Endothelial cell of umbilical vein (primary cell): ENCODE results near the gene HOXB6.

Experiments used
- CTCF ChIP-seq, 2 donors: IDR thresholded peaks; 1 replicate in 1 of 2; 2 replicates in 1 of 2; pipeline ENCODE4 v1.5.1; 2011; ENCODE audit warnings: low read length in 2 of 2, mild to moderate bottlenecking in 2 of 2, moderate library complexity in 2 of 2, control low read depth in 1 of 2, inconsistent platforms in 1 of 2, low read depth in 1 of 2; ENCODE audit not compliant: insufficient read depth in 1 of 2; ENCODE audit errors: extremely low read depth in 1 of 2
- EZH2 ChIP-seq: IDR thresholded peaks from 2 replicates; pipeline ENCODE4 v1.6.1; 2012; ENCODE audit warnings: borderline replicate concordance, low read depth, mild to moderate bottlenecking, moderate library complexity, low read length, inconsistent platforms; ENCODE audit not compliant: severe bottlenecking
- FOS ChIP-seq: IDR thresholded peaks from 2 replicates; pipeline ENCODE4 v1.6.1; 2011; ENCODE audit warnings: mild to moderate bottlenecking, low read length, moderate library complexity, borderline replicate concordance; ENCODE audit not compliant: insufficient read depth
- MYC ChIP-seq: IDR thresholded peaks from one replicate; pipeline ENCODE4 v1.6.1; 2011; ENCODE audit warnings: mild to moderate bottlenecking, low read depth, low read length
- POLR2A ChIP-seq: IDR thresholded peaks from 2 replicates; pipeline ENCODE4 v1.6.1; 2012; ENCODE audit warnings: low read depth, mild to moderate bottlenecking, control low read depth, low read length
- POLR2AphosphoS5 ChIP-seq: IDR thresholded peaks from 2 replicates; pipeline ENCODE4 v1.6.1; 2012; ENCODE audit warnings: low read depth, mild to moderate bottlenecking, control low read depth, low read length, moderate library complexity; ENCODE audit not compliant: insufficient read depth

GRCh38 chr17:48634493-48635208, 29.9 kb upstream of the HOXB6 start:
- no peak for TF ChIP-seq EZH2
- no peak for TF ChIP-seq POLR2AphosphoS5
- TF ChIP-seq CTCF (IDR thresholded peaks at IDR 0.05; ENCODE audit: extremely low read depth in 1 of 2, insufficient read depth in 1 of 2, low read depth in 1 of 2, low read length in 2 of 2) = no peak
- TF ChIP-seq POLR2A = no peak
- no peak for TF ChIP-seq FOS
- TF ChIP-seq MYC = no peak
